Measurements from ENCODE around the gene KLRC3. TPM values are rescaled to one million over a fixed set of nuclear protein-coding genes. Genes with fewer than 3 reads are reported as not detected.
"Not testable (repeated sequence)": the region's sequence is repeated elsewhere in the genome, so short reads cannot be mapped to it uniquely, and the experiment has no call there.

Gene KLRC3
- total and polyA plus RNA-seq, 7 experiments from 2014 or later: 0.46 to 7.8 (median 1.6) TPM; not detected in 4

GRCh38 chr12:10453156-10453555 is 32.8 kb upstream of the KLRC3 start, which contains the start of gene KLRC1:
Gene KLRC1 (minus strand): TSS chr12:10453377. CDS start chr12:10451156, 2,221 bp downstream.
- no peak for DNase-seq
- no peaks in the 10 kb centered on the region for H3K4me1 ChIP-seq (ENCODE audit: control insufficient read depth in 2 of 2, insufficient read depth in 2 of 2, low read length in 2 of 2)
- Mint-ChIP-seq H3K9me3 (peaks cover 8 to 31% (median 20%) of the 10 kb centered on the region in 11 donors), H3K36me3 (peaks cover 0 to 10% (median 0%) of the 10 kb centered on the region in 5 donors), H3K4me1 (no peaks in the 10 kb centered on the region), H3K27me3 (peaks cover 0 to 14% (median 0%) of the 10 kb centered on the region in 5 donors), H3K27ac (no peak within 1 kb of the TSS), H3K4me3 (peak within 1 kb of the TSS in 1 of 10 donors; percentile 55)
- POLR2A ChIA-PET: no interaction called here
- ATAC-seq: no peak
- H3K27ac ChIP-seq (ENCODE audit: low read depth, low read length): no peak within 1 kb of the TSS
- no peak within 1 kb of the TSS for H3K4me3 ChIP-seq (ENCODE audit: low read length)
- H3K27me3 ChIP-seq (ENCODE audit: control insufficient read depth in 2 of 2, insufficient read depth in 2 of 2, low read length in 2 of 2): no peaks in the 10 kb centered on the region
- H3K36me3 ChIP-seq (ENCODE audit: control insufficient read depth in 2 of 3, insufficient read depth in 3 of 3, low read length in 3 of 3): no peaks in the 10 kb centered on the region
- peaks cover 0 to 10% (median 5%) of the 10 kb centered on the region in 3 experiments for H3K9me3 ChIP-seq (ENCODE audit: control insufficient read depth in 2 of 3, low read length in 3 of 3)
- CTCF ChIA-PET: no interaction called here
- intact Hi-C loops (cut with micrococcal nuclease): no loop called here

GRCh38 chr12:10448236-10448635 is 27.8 kb upstream of the KLRC3 start:
- Histone ChIP-seq H3K4me3 (ENCODE audit: low read length) (no peak overlapping the region), H3K9me3 (ENCODE audit: control insufficient read depth in 2 of 3, low read length in 3 of 3) (no peaks in the 10 kb centered on the region), H3K4me1 (ENCODE audit: control insufficient read depth in 2 of 2, insufficient read depth in 2 of 2, low read length in 2 of 2) (no peaks in the 10 kb centered on the region), H3K27ac (ENCODE audit: low read depth, low read length) (no peak overlapping the region), H3K27me3 (ENCODE audit: control insufficient read depth in 2 of 2, insufficient read depth in 2 of 2, low read length in 2 of 2) (no peaks in the 10 kb centered on the region), H3K36me3 (ENCODE audit: control insufficient read depth in 2 of 3, insufficient read depth in 3 of 3, low read length in 3 of 3) (no peaks in the 10 kb centered on the region)
- Mint-ChIP-seq H3K4me1 (no peaks in the 10 kb centered on the region), H3K4me3 (peak overlapping the region in 1 of 10 donors; percentile 4), H3K27me3 (peaks cover 0 to 8% (median 0%) of the 10 kb centered on the region in 5 donors), H3K27ac (no peak overlapping the region), H3K9me3 (no peaks in the 10 kb centered on the region), H3K36me3 (no peaks in the 10 kb centered on the region)
- ATAC-seq (no peak), DNase-seq (no peak)
- intact Hi-C loops (cut with micrococcal nuclease): no loop called here
- CTCF ChIA-PET: no interaction called here
- POLR2A ChIA-PET: no interaction called here

GRCh38 chr12:10446052-10446451 is 25.7 kb upstream of the KLRC3 start:
- intact Hi-C loops (cut with micrococcal nuclease); H3K36me3 Mint-ChIP-seq; ATAC-seq; DNase-seq; H3K27me3 Mint-ChIP-seq; H3K4me3 ChIP-seq (ENCODE audit: low read length); H3K4me1 ChIP-seq (ENCODE audit: control insufficient read depth in 2 of 2, insufficient read depth in 2 of 2, low read length in 2 of 2); CTCF ChIA-PET; H3K27ac Mint-ChIP-seq; POLR2A ChIA-PET; H3K9me3 ChIP-seq (ENCODE audit: control insufficient read depth in 2 of 3, low read length in 3 of 3); H3K9me3 Mint-ChIP-seq; H3K27me3 ChIP-seq (ENCODE audit: control insufficient read depth in 2 of 2, insufficient read depth in 2 of 2, low read length in 2 of 2); H3K27ac ChIP-seq (ENCODE audit: low read depth, low read length); H3K4me1 Mint-ChIP-seq; H3K36me3 ChIP-seq (ENCODE audit: control insufficient read depth in 2 of 3, insufficient read depth in 3 of 3, low read length in 3 of 3); H3K4me3 Mint-ChIP-seq: not testable (repeated sequence)

GRCh38 chr12:10441144-10441543 is 20.7 kb upstream of the KLRC3 start:
- intact Hi-C loops (cut with micrococcal nuclease); H3K4me3 Mint-ChIP-seq; H3K36me3 ChIP-seq (ENCODE audit: control insufficient read depth in 2 of 3, insufficient read depth in 3 of 3, low read length in 3 of 3); H3K27me3 ChIP-seq (ENCODE audit: control insufficient read depth in 2 of 2, insufficient read depth in 2 of 2, low read length in 2 of 2); H3K27ac Mint-ChIP-seq; H3K36me3 Mint-ChIP-seq; H3K4me1 Mint-ChIP-seq; ATAC-seq; H3K9me3 Mint-ChIP-seq; H3K4me3 ChIP-seq (ENCODE audit: low read length); H3K4me1 ChIP-seq (ENCODE audit: control insufficient read depth in 2 of 2, insufficient read depth in 2 of 2, low read length in 2 of 2); POLR2A ChIA-PET; H3K27ac ChIP-seq (ENCODE audit: low read depth, low read length); H3K9me3 ChIP-seq (ENCODE audit: control insufficient read depth in 2 of 3, low read length in 3 of 3); CTCF ChIA-PET; DNase-seq; H3K27me3 Mint-ChIP-seq: not testable (repeated sequence)

- H3K27me3 ChIP-seq (ENCODE audit: control insufficient read depth in 2 of 2, insufficient read depth in 2 of 2, low read length in 2 of 2); H3K4me1 Mint-ChIP-seq; H3K36me3 Mint-ChIP-seq; H3K9me3 Mint-ChIP-seq; DNase-seq; H3K27me3 Mint-ChIP-seq; H3K36me3 ChIP-seq (ENCODE audit: control insufficient read depth in 2 of 3, insufficient read depth in 3 of 3, low read length in 3 of 3); CTCF ChIA-PET; intact Hi-C loops (cut with micrococcal nuclease); H3K4me3 ChIP-seq (ENCODE audit: low read length); H3K4me1 ChIP-seq (ENCODE audit: control insufficient read depth in 2 of 2, insufficient read depth in 2 of 2, low read length in 2 of 2); H3K27ac Mint-ChIP-seq; H3K4me3 Mint-ChIP-seq; POLR2A ChIA-PET; H3K27ac ChIP-seq (ENCODE audit: low read depth, low read length); H3K9me3 ChIP-seq (ENCODE audit: control insufficient read depth in 2 of 3, low read length in 3 of 3); ATAC-seq: not testable (repeated sequence)
Measured at GRCh38 chr12:10439608-10440274, 19.3 kb upstream of the KLRC3 start.

- POLR2A ChIA-PET; CTCF ChIA-PET; ATAC-seq; H3K4me1 ChIP-seq (ENCODE audit: control insufficient read depth in 2 of 2, insufficient read depth in 2 of 2, low read length in 2 of 2); intact Hi-C loops (cut with micrococcal nuclease); H3K27me3 ChIP-seq (ENCODE audit: control insufficient read depth in 2 of 2, insufficient read depth in 2 of 2, low read length in 2 of 2); H3K9me3 Mint-ChIP-seq; H3K36me3 ChIP-seq (ENCODE audit: control insufficient read depth in 2 of 3, insufficient read depth in 3 of 3, low read length in 3 of 3); H3K4me3 ChIP-seq (ENCODE audit: low read length); H3K4me3 Mint-ChIP-seq; H3K27me3 Mint-ChIP-seq; DNase-seq; H3K27ac Mint-ChIP-seq; H3K4me1 Mint-ChIP-seq; H3K36me3 Mint-ChIP-seq; H3K9me3 ChIP-seq (ENCODE audit: control insufficient read depth in 2 of 3, low read length in 3 of 3); H3K27ac ChIP-seq (ENCODE audit: low read depth, low read length): not testable (repeated sequence)
Measured at GRCh38 chr12:10437601-10438000, 17.2 kb upstream of the KLRC3 start.

- H3K36me3 ChIP-seq (ENCODE audit: control insufficient read depth in 2 of 3, insufficient read depth in 3 of 3, low read length in 3 of 3); H3K36me3 Mint-ChIP-seq; H3K9me3 ChIP-seq (ENCODE audit: control insufficient read depth in 2 of 3, low read length in 3 of 3); H3K27me3 ChIP-seq (ENCODE audit: control insufficient read depth in 2 of 2, insufficient read depth in 2 of 2, low read length in 2 of 2); H3K4me3 Mint-ChIP-seq; POLR2A ChIA-PET; DNase-seq; H3K9me3 Mint-ChIP-seq; H3K27ac Mint-ChIP-seq; H3K27ac ChIP-seq (ENCODE audit: low read depth, low read length); intact Hi-C loops (cut with micrococcal nuclease); H3K4me1 Mint-ChIP-seq; H3K27me3 Mint-ChIP-seq; CTCF ChIA-PET; H3K4me3 ChIP-seq (ENCODE audit: low read length); H3K4me1 ChIP-seq (ENCODE audit: control insufficient read depth in 2 of 2, insufficient read depth in 2 of 2, low read length in 2 of 2): not testable (repeated sequence)
- ATAC-seq: peak; percentile 40
Measured at GRCh38 chr12:10435816-10436215, 15.4 kb upstream of the KLRC3 start, which contains the start of gene KLRC2. Gene KLRC2 (minus strand): TSS chr12:10436010. CDS start chr12:10435986, 24 bp downstream.

Measured in naive thymus-derived CD4-positive, alpha-beta T cell (primary cell).